ENCODE results near the gene NYNRIN.
A peak's percentile ranks its signal among the peaks of the same experiment; 100 is the strongest.
"Not testable (repeated sequence)": the region's sequence is repeated elsewhere in the genome, so short reads cannot be mapped to it uniquely, and the experiment has no call there.

The NYNRIN gene

GRCh38 chr14:24368562-24369252, 30.1 kb upstream of the NYNRIN start:
- Mint-ChIP-seq H3K4me3 (peak overlapping the region; percentile 89 to 95 (median 92)), H3K4me1 (peaks cover 52% of the 10 kb centered on the region), H3K9me3 (no peaks in the 10 kb centered on the region), H3K36me3 (ENCODE audit: low read depth) (peaks cover 26% of the 10 kb centered on the region), H3K27me3 (ENCODE audit: low read depth) (no peaks in the 10 kb centered on the region), H3K27ac (peak overlapping the region; percentile 82 to 100 (median 99))
- no peak for TF ChIP-seq CTCF (IDR thresholded peaks at IDR 0.05; ENCODE audit: unreplicated experiment in 3 of 3)

- Mint-ChIP-seq H3K9me3 (no peaks in the 10 kb centered on the region), H3K27me3 (ENCODE audit: low read depth) (no peaks in the 10 kb centered on the region), H3K4me1 (peaks cover 55% of the 10 kb centered on the region), H3K27ac (peak overlapping the region; percentile 82 to 100 (median 99)), H3K36me3 (ENCODE audit: low read depth) (peaks cover 33% of the 10 kb centered on the region), H3K4me3 (peak overlapping the region; percentile 86 to 89 (median 87))
- TF ChIP-seq CTCF (IDR thresholded peaks at IDR 0.05; ENCODE audit: unreplicated experiment in 3 of 3): no peak
These were observed 29.3 kb upstream of the NYNRIN start for GRCh38 chr14:24369463-24369862.

GRCh38 chr14:24369907-24370687, 28.7 kb upstream of the NYNRIN start:
- Mint-ChIP-seq H3K36me3 (ENCODE audit: low read depth) (peaks cover 40% of the 10 kb centered on the region), H3K4me3 (peak overlapping the region; percentile 72 to 87 (median 83)), H3K27ac (peak overlapping the region; percentile 73 to 96 (median 89)), H3K27me3 (ENCODE audit: low read depth) (no peaks in the 10 kb centered on the region), H3K9me3 (no peaks in the 10 kb centered on the region), H3K4me1 (peaks cover 54% of the 10 kb centered on the region)
- no peak for TF ChIP-seq CTCF (IDR thresholded peaks at IDR 0.05; ENCODE audit: unreplicated experiment in 3 of 3)

GRCh38 chr14:24370748-24371147, 28.1 kb upstream of the NYNRIN start:
- Mint-ChIP-seq H3K4me3 (peak overlapping the region; percentile 72 to 87 (median 83)), H3K36me3 (ENCODE audit: low read depth) (peaks cover 44% of the 10 kb centered on the region), H3K27ac (peak overlapping the region; percentile 73 to 96 (median 89)), H3K27me3 (ENCODE audit: low read depth) (no peaks in the 10 kb centered on the region), H3K4me1 (peaks cover 48% of the 10 kb centered on the region), H3K9me3 (no peaks in the 10 kb centered on the region)
- TF ChIP-seq CTCF (IDR thresholded peaks at IDR 0.05; ENCODE audit: unreplicated experiment in 3 of 3): no peak

GRCh38 chr14:24371605-24372004, 27.2 kb upstream of the NYNRIN start:
- Mint-ChIP-seq H3K27ac (peak overlapping the region; percentile 73 to 96 (median 89)), H3K4me3 (peak overlapping the region; percentile 72 to 87 (median 83)), H3K36me3 (ENCODE audit: low read depth) (peaks cover 46% of the 10 kb centered on the region), H3K4me1 (peaks cover 43% of the 10 kb centered on the region)
- H3K9me3 Mint-ChIP-seq; H3K27me3 Mint-ChIP-seq (ENCODE audit: low read depth): not testable (repeated sequence)

- Mint-ChIP-seq H3K9me3 (no peaks in the 10 kb centered on the region), H3K27ac (peak overlapping the region; percentile 73 to 96 (median 89)), H3K36me3 (ENCODE audit: low read depth) (peaks cover 53% of the 10 kb centered on the region), H3K4me3 (peak overlapping the region in 2 of 3 experiments; percentile 57 to 87), H3K27me3 (ENCODE audit: low read depth) (no peaks in the 10 kb centered on the region), H3K4me1 (peaks cover 39% of the 10 kb centered on the region)
- no peak for TF ChIP-seq CTCF (IDR thresholded peaks at IDR 0.05; ENCODE audit: unreplicated experiment in 3 of 3)
These were observed 25.9 kb upstream of the NYNRIN start for GRCh38 chr14:24372701-24373416.
